ENCODE results near the gene NCBP2L.
"Not testable (repeated sequence)": the region's sequence is repeated elsewhere in the genome, so short reads cannot be mapped to it uniquely, and the experiment has no call there.

The NCBP2L gene

DNA sequence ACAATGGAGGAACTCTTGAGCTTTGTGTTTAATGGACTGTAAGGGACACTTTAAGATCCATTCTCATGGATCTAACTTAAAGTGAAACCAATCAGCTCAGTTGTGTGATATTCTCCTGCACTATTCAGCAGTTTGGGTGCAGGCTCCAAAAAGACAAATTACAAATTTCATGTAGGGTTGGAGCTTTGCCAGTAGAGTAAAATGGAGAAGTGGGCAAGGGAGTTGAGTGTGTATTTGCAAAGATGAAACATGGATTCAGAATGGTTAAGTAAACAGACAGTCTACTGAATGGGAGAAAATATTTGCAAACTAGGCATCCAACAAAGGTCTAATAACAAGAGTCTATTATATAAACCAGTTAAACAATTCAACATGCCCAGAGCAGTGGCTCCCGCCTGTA, 26.9 kb downstream of the NCBP2L start:
- ChIA-PET POLR2A (no interaction called here), CTCF (no interaction called here)
- DNase-seq = peak in 2 of 3 donors; percentile 58 to 62
- WGBS (ENCODE audit: insufficient coverage) = 75% methylated on average over 1 of the region's 1 CpG
- peaks cover 0 to 5% (median 0%) of the 10 kb centered on the region in 5 experiments for H3K27me3 ChIP-seq (replicated peaks in 2 of 5; ENCODE audit: control insufficient read depth in 4 of 5, insufficient read depth in 5 of 5, low read length in 4 of 5)
- no peaks in the 10 kb centered on the region for H3K4me1 ChIP-seq (ENCODE audit: control extremely low read depth in 1 of 4, control insufficient read depth in 4 of 4, insufficient read depth in 4 of 4, low read length in 3 of 4)
- H3K36me3 ChIP-seq (ENCODE audit: control insufficient read depth in 4 of 4, insufficient read depth in 4 of 4, low read length in 3 of 4) = no peaks in the 10 kb centered on the region
- no peak overlapping the region for H3K27ac ChIP-seq (ENCODE audit: insufficient read depth in 1 of 2, low read depth in 1 of 2, low read length in 2 of 2, poor library complexity in 1 of 2, severe bottlenecking in 2 of 2)
- no peak overlapping the region for H3K4me3 ChIP-seq (ENCODE audit: control insufficient read depth in 1 of 7, extremely low read depth in 1 of 7, insufficient read depth in 4 of 7, low read depth in 2 of 7, low read length in 6 of 7)
- peaks cover 0 to 1% (median 0%) of the 10 kb centered on the region in 5 experiments for H3K9me3 ChIP-seq (ENCODE audit: control extremely low read depth in 1 of 5, control insufficient read depth in 4 of 5, insufficient read depth in 2 of 5, low read depth in 1 of 5, low read length in 4 of 5)

DNA sequence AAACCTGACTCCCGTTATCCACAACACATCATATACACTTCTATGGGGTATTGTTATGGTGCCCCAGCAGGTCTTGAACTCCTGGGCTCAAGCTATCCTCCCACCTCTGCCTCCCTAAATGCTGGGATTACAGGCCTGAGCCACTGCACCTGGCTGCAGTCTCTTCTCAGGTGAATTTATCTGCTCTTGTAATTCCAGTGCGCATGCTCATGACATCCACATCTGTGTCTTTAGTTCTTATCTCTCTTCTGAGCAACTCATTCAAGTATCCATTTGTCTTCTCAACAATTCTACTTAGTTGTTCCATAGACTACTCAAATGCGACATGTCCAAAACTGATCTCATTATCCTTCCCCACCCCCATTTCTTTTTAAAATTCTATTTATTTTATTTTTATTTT, 27.6 kb downstream of the NCBP2L start:
- Histone ChIP-seq H3K4me1 (ENCODE audit: control extremely low read depth in 1 of 4, control insufficient read depth in 4 of 4, insufficient read depth in 4 of 4, low read length in 3 of 4) (no peaks in the 10 kb centered on the region), H3K4me3 (ENCODE audit: control insufficient read depth in 1 of 7, extremely low read depth in 1 of 7, insufficient read depth in 4 of 7, low read depth in 2 of 7, low read length in 6 of 7) (no peak overlapping the region), H3K9me3 (ENCODE audit: control extremely low read depth in 1 of 5, control insufficient read depth in 4 of 5, insufficient read depth in 2 of 5, low read depth in 1 of 5, low read length in 4 of 5) (peaks cover 0 to 1% (median 0%) of the 10 kb centered on the region in 5 experiments), H3K27ac (ENCODE audit: insufficient read depth in 1 of 2, low read depth in 1 of 2, low read length in 2 of 2, poor library complexity in 1 of 2, severe bottlenecking in 2 of 2) (no peak overlapping the region), H3K36me3 (ENCODE audit: control insufficient read depth in 4 of 4, insufficient read depth in 4 of 4, low read length in 3 of 4) (no peaks in the 10 kb centered on the region), H3K27me3 (replicated peaks in 2 of 5; ENCODE audit: control insufficient read depth in 4 of 5, insufficient read depth in 5 of 5, low read length in 4 of 5) (peaks cover 0 to 5% (median 0%) of the 10 kb centered on the region in 5 experiments)
- POLR2A ChIA-PET = no interaction called here
- DNase-seq = no peak
- CTCF ChIA-PET = no interaction called here
- 90% methylated on average over 2 of the region's 3 CpGs for WGBS (ENCODE audit: insufficient coverage)

DNA sequence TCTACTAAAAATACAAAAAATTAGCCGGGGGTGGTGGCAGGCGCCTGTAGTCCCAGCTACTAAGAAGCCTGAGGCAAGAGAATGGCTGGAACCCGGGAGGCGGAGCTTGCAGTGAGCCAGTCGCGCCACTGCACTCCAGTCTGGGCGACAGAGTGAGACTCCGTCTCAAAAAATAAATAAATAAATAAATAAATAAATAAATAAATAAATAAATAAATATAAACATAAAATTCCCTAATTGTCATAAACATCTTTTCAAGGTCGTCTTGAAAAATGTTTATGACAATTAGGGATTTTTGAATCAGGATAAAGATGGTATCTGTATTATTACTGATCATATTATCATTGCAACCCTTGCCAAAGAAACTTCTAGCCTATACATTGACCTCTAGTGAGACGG, 32.5 kb downstream of the NCBP2L start:
- peaks cover 0 to 14% (median 0%) of the 10 kb centered on the region in 5 experiments for H3K27me3 ChIP-seq (replicated peaks in 2 of 5; ENCODE audit: control insufficient read depth in 4 of 5, insufficient read depth in 5 of 5, low read length in 4 of 5)
- WGBS (ENCODE audit: insufficient coverage) = 94% methylated on average over 3 of the region's 10 CpGs
- H3K27ac ChIP-seq (ENCODE audit: insufficient read depth in 1 of 2, low read depth in 1 of 2, low read length in 2 of 2, poor library complexity in 1 of 2, severe bottlenecking in 2 of 2); H3K36me3 ChIP-seq (ENCODE audit: control insufficient read depth in 4 of 4, insufficient read depth in 4 of 4, low read length in 3 of 4); H3K4me3 ChIP-seq (ENCODE audit: control insufficient read depth in 1 of 7, extremely low read depth in 1 of 7, insufficient read depth in 4 of 7, low read depth in 2 of 7, low read length in 6 of 7); CTCF ChIA-PET; H3K9me3 ChIP-seq (ENCODE audit: control extremely low read depth in 1 of 5, control insufficient read depth in 4 of 5, insufficient read depth in 2 of 5, low read depth in 1 of 5, low read length in 4 of 5); DNase-seq; H3K4me1 ChIP-seq (ENCODE audit: control extremely low read depth in 1 of 4, control insufficient read depth in 4 of 4, insufficient read depth in 4 of 4, low read length in 3 of 4); POLR2A ChIA-PET: not testable (repeated sequence)

DNA sequence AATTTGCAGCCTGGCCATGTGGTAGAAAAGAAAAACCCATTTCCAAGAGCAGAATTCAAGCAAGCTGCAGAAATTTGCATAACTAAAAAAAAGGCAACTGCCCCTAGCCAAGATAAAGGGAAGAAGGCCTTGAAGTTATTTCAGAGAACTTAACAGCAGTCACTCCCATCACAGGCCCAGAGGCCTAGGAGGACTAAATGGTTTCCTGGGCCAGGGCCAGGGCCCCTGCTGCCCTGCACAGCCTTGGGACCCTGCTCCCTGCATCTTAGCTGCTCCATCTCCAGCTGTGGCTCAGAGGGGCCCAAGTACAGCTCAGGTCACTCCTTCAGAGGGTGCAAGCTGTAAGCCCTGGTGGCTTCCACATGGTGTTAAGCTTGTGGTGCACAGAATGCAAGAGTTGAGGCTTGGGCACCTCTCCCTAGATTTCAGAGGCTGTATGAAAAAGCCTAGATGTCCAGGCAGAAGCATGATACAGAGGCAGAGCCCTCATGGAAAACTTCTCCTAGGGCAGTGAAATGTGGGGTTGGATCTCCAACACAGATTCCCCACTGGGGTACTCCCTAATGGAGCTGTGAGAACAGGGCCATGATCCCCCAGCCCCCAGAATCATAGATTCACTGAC, 41.5 kb downstream of the NCBP2L start:
- CTCF ChIA-PET = no interaction called here
- Histone ChIP-seq H3K27me3 (replicated peaks in 2 of 5; ENCODE audit: control insufficient read depth in 4 of 5, insufficient read depth in 5 of 5, low read length in 4 of 5) (peaks cover 0 to 6% (median 2%) of the 10 kb centered on the region in 5 experiments), H3K4me1 (ENCODE audit: control extremely low read depth in 1 of 4, control insufficient read depth in 4 of 4, insufficient read depth in 4 of 4, low read length in 3 of 4) (no peaks in the 10 kb centered on the region), H3K4me3 (ENCODE audit: control insufficient read depth in 1 of 7, extremely low read depth in 1 of 7, insufficient read depth in 4 of 7, low read depth in 2 of 7, low read length in 6 of 7) (no peak overlapping the region), H3K36me3 (ENCODE audit: control insufficient read depth in 4 of 4, insufficient read depth in 4 of 4, low read length in 3 of 4) (no peaks in the 10 kb centered on the region), H3K9me3 (ENCODE audit: control extremely low read depth in 1 of 5, control insufficient read depth in 4 of 5, insufficient read depth in 2 of 5, low read depth in 1 of 5, low read length in 4 of 5) (peaks cover 0 to 22% (median 13%) of the 10 kb centered on the region in 5 experiments), H3K27ac (ENCODE audit: insufficient read depth in 1 of 2, low read depth in 1 of 2, low read length in 2 of 2, poor library complexity in 1 of 2, severe bottlenecking in 2 of 2) (no peak overlapping the region)
- POLR2A ChIA-PET = no interaction called here
- no peak for DNase-seq

DNA sequence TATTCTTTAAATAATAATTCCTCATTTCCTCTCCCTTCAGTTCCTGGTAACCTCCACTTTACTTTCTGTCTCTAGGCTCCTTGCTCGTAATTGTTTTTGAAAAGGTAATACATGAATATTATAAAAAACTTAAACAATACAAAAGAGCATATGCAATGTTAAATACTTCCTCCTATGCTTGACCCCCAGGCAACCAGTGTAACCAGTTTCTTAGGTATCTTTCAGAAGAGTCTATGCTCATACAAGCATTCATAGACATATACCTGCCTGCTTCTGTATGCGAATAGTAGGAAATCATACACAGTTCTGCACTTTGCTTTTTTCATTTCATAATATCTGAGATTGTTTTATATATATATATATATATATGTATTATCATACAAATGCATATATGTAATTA, 45.5 kb downstream of the NCBP2L start:
- Histone ChIP-seq H3K27ac (ENCODE audit: insufficient read depth in 1 of 2, low read depth in 1 of 2, low read length in 2 of 2, poor library complexity in 1 of 2, severe bottlenecking in 2 of 2) (no peak overlapping the region), H3K4me1 (ENCODE audit: control extremely low read depth in 1 of 4, control insufficient read depth in 4 of 4, insufficient read depth in 4 of 4, low read length in 3 of 4) (peaks cover 0 to 10% (median 7%) of the 10 kb centered on the region in 4 experiments), H3K36me3 (ENCODE audit: control insufficient read depth in 4 of 4, insufficient read depth in 4 of 4, low read length in 3 of 4) (no peaks in the 10 kb centered on the region), H3K27me3 (replicated peaks in 2 of 5; ENCODE audit: control insufficient read depth in 4 of 5, insufficient read depth in 5 of 5, low read length in 4 of 5) (peaks cover 0 to 36% (median 11%) of the 10 kb centered on the region in 5 experiments), H3K9me3 (ENCODE audit: control extremely low read depth in 1 of 5, control insufficient read depth in 4 of 5, insufficient read depth in 2 of 5, low read depth in 1 of 5, low read length in 4 of 5) (peaks cover 0 to 19% (median 11%) of the 10 kb centered on the region in 5 experiments), H3K4me3 (ENCODE audit: control insufficient read depth in 1 of 7, extremely low read depth in 1 of 7, insufficient read depth in 4 of 7, low read depth in 2 of 7, low read length in 6 of 7) (no peak overlapping the region)
- ChIA-PET POLR2A (no interaction called here), CTCF (no interaction called here)
- no peak for DNase-seq
- WGBS (ENCODE audit: insufficient coverage) = no CpG with 5 or more reads among the region's 2 CpGs

DNA sequence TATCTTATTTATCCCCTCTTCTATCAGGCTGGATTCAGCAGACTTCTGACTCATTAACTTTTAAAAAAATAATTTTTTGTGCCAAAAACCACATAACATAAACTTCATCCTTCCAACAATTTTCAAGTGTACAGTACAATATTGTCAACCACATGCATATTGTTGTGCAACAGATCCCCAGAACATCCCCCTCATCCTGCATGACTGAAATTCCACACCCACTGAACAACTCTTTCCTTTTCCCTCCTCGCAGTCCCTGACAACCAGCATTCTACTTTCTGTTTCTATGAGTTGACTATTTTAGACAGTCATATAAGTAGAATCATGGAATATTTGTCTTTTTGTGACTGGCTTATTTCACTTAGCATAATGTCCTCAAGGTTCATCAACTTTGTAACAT, 45.9 kb downstream of the NCBP2L start:
- H3K4me3 ChIP-seq (ENCODE audit: control insufficient read depth in 1 of 7, extremely low read depth in 1 of 7, insufficient read depth in 4 of 7, low read depth in 2 of 7, low read length in 6 of 7) = no peak overlapping the region
- H3K27me3 ChIP-seq (replicated peaks in 2 of 5; ENCODE audit: control insufficient read depth in 4 of 5, insufficient read depth in 5 of 5, low read length in 4 of 5) = peaks cover 0 to 37% (median 11%) of the 10 kb centered on the region in 5 experiments
- no CpG with 5 or more reads among the region's 1 CpG for WGBS (ENCODE audit: insufficient coverage)
- DNase-seq = peak in 1 of 3 donors; percentile 8
- H3K27ac ChIP-seq (ENCODE audit: insufficient read depth in 1 of 2, low read depth in 1 of 2, low read length in 2 of 2, poor library complexity in 1 of 2, severe bottlenecking in 2 of 2) = no peak overlapping the region
- H3K9me3 ChIP-seq (ENCODE audit: control extremely low read depth in 1 of 5, control insufficient read depth in 4 of 5, insufficient read depth in 2 of 5, low read depth in 1 of 5, low read length in 4 of 5) = peaks cover 0 to 15% (median 11%) of the 10 kb centered on the region in 5 experiments
- ChIA-PET CTCF (no interaction called here), POLR2A (no interaction called here)
- peaks cover 0 to 10% (median 7%) of the 10 kb centered on the region in 4 experiments for H3K4me1 ChIP-seq (ENCODE audit: control extremely low read depth in 1 of 4, control insufficient read depth in 4 of 4, insufficient read depth in 4 of 4, low read length in 3 of 4)
- no peaks in the 10 kb centered on the region for H3K36me3 ChIP-seq (ENCODE audit: control insufficient read depth in 4 of 4, insufficient read depth in 4 of 4, low read length in 3 of 4)

DNA sequence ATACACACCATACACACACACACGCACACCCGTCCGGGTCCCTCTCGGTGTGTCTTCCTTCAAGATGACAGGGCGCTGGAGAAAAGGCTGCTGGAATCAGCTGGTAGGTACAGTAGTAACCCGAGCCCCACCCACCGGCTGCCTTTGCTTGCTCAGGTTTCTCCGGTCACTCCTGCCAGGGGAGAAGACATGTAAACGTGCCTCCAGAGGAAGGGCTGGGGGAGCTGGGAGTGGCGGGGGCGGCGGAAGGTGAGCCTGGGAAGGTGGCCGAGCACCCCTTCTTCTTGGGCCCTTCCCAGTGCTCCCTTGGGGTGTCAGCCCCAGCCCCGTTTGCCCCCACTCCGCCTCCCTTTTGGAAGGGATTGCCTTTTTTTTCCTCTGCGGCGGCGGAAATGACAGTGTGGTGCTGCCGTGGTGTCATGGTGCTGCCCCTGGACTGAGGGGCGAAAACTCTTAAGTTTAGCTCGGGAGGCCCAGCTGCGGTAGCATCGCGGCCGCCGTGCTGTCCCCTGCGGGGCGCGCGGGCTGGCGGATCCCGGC, 48.2 kb downstream of the NCBP2L start, which contains the start of gene MID2:
Gene MID2, plus strand, starts transcription at position 169 of the 540 bp plus-strand sequence. CDS start 561 bp downstream, outside the sequence.
- POLR2A ChIA-PET = no interaction called here
- no peaks in the 10 kb centered on the region for H3K9me3 ChIP-seq (ENCODE audit: control extremely low read depth in 1 of 5, control insufficient read depth in 4 of 5, insufficient read depth in 2 of 5, low read depth in 1 of 5, low read length in 4 of 5)
- peak in 2 of 3 donors; percentile 44 to 59 for DNase-seq
- peaks cover 0 to 49% (median 23%) of the 10 kb centered on the region in 5 experiments for H3K27me3 ChIP-seq (replicated peaks in 2 of 5; ENCODE audit: control insufficient read depth in 4 of 5, insufficient read depth in 5 of 5, low read length in 4 of 5)
- H3K4me3 ChIP-seq (ENCODE audit: control insufficient read depth in 1 of 7, extremely low read depth in 1 of 7, insufficient read depth in 4 of 7, low read depth in 2 of 7, low read length in 6 of 7) = peak within 1 kb of the TSS in 5 of 7 experiments; percentile 6 to 66 (median 48)
- no peaks in the 10 kb centered on the region for H3K36me3 ChIP-seq (ENCODE audit: control insufficient read depth in 4 of 4, insufficient read depth in 4 of 4, low read length in 3 of 4)
- CTCF ChIA-PET = interaction anchor here (0.5 kb wide), 1 partner anchor 928 kb away, joined by 3 read pairs; no protein-coding TSS in a partner anchor
- H3K27ac ChIP-seq (ENCODE audit: insufficient read depth in 1 of 2, low read depth in 1 of 2, low read length in 2 of 2, poor library complexity in 1 of 2, severe bottlenecking in 2 of 2) = no peak within 1 kb of the TSS
- WGBS (ENCODE audit: insufficient coverage) = 48% methylated on average over 28 of the region's 32 CpGs
- H3K4me1 ChIP-seq (ENCODE audit: control extremely low read depth in 1 of 4, control insufficient read depth in 4 of 4, insufficient read depth in 4 of 4, low read length in 3 of 4) = peaks cover 0 to 10% (median 7%) of the 10 kb centered on the region in 4 experiments
